BLaER1 treated with 17β-estradiol and CSF1 and Interleukin-3, amounts not matched to agents 10 nM and 100 nM (cell line): ENCODE measurements around the gene DDB1.
A peak's percentile ranks its signal among the peaks of the same experiment; 100 is the strongest.

Experiments
- H3K27ac ChIP-seq, 11 experiments: shearing (Covaris generic); formaldehyde crosslinking; 2 replicates each; pipeline ENCODE4 v1.8.1; 2022
- H3K27me3 ChIP-seq, 11 experiments: shearing (Covaris generic); formaldehyde crosslinking; 2 replicates each; pipeline ENCODE4 v1.8.1; 2022
- H3K36me3 ChIP-seq, 11 experiments: shearing (Covaris generic); formaldehyde crosslinking; 2 replicates each; pipeline ENCODE4 v1.8.1; 2022
- H3K4me1 ChIP-seq, 10 experiments: shearing (Covaris generic); formaldehyde crosslinking; 2 replicates each; pipeline ENCODE4 v1.8.1; 2022
- H3K4me2 ChIP-seq, 11 experiments: shearing (Covaris generic); formaldehyde crosslinking; 2 replicates each; pipeline ENCODE4 v1.8.1; 2022
- H3K4me3 ChIP-seq, 10 experiments: shearing (Covaris generic); formaldehyde crosslinking; 2 replicates each; pipeline ENCODE4 v1.8.1; 2022
- H3K9ac ChIP-seq, 11 experiments: shearing (Covaris generic); formaldehyde crosslinking; 2 replicates each; pipeline ENCODE4 v1.8.1; 2022
- H3K9me3 ChIP-seq, 11 experiments: shearing (Covaris generic); formaldehyde crosslinking; replicated peaks in 1 of 11; 2 replicates each; pipeline ENCODE4 v1.8.1; 2022
- H4K20me1 ChIP-seq, 11 experiments: shearing (Covaris generic); formaldehyde crosslinking; 2 replicates each; pipeline ENCODE4 v1.8.1; 2022
- Cebpa-rat ChIP-seq, 11 experiments: shearing (Covaris generic); IDR thresholded peaks; 2 replicates each; pipeline ENCODE4 v1.8.1; 2022

Gene DDB1

DNA sequence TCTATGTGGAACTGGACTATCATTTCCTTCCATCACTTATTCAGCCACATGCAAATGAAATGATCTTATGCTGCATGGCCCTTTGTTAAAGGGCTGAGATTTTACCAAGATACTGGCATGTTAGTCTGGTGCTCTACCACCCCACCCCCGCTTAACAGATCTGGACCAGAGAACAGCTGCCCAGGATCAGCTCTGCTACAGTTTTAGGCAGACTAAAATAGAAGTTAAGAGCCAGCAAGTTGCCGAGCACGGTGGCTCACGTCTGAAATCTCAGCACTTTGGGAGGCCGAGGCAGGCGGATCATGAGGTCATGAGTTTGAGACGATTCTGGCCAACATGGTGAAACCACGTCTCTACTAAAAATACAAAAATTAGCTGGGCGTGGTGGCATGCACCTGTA lies 4.6 kb downstream of the DDB1 start:
- no peak overlapping the region for H3K4me2 ChIP-seq
- peaks cover 75 to 82% (median 79%) of the 10 kb centered on the region in 11 experiments for H3K36me3 ChIP-seq
- no peak overlapping the region for H3K9ac ChIP-seq
- H3K27me3 ChIP-seq = no peaks in the 10 kb centered on the region
- H3K4me1 ChIP-seq = peaks cover 16 to 28% (median 18%) of the 10 kb centered on the region in 10 experiments
- no peak overlapping the region for H3K27ac ChIP-seq
- TF ChIP-seq Cebpa-rat (IDR thresholded peaks at IDR 0.05) = no peak
- H4K20me1 ChIP-seq = peaks cover 49 to 94% (median 71%) of the 10 kb centered on the region in 11 experiments; a peak in 19 of 22 replicates
- no peak overlapping the region for H3K4me3 ChIP-seq
- no peaks in the 10 kb centered on the region for H3K9me3 ChIP-seq

DNA sequence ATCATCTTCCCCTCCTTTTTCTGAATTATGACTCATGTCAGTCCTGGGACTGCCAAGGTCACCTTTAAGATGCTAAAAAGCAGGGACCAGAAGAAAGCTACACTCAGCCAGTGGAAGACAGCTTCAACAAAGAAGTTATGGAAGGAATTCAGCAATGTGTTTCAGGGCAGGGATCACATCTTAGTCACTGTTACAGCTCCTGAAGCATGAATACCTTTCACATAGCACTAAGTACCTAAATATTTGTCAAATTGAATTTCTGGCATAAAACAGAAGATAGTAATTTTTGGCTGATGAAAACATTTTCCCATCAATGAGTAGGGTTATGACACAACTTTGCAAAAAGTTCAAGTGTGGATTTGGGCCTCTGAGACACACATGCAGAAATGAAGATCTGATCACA lies 5.2 kb downstream of the DDB1 start:
- Histone ChIP-seq H3K9me3 (no peaks in the 10 kb centered on the region), H3K27ac (no peak overlapping the region), H3K27me3 (no peaks in the 10 kb centered on the region), H3K4me2 (no peak overlapping the region), H3K4me3 (no peak overlapping the region), H3K36me3 (peaks cover 81 to 89% (median 86%) of the 10 kb centered on the region in 11 experiments), H4K20me1 (peaks cover 49 to 98% (median 70%) of the 10 kb centered on the region in 11 experiments; a peak in 19 of 22 replicates), H3K9ac (peak overlapping the region in 2 of 11 experiments; percentile 3 to 20; a peak in 1 of 22 replicates), H3K4me1 (peaks cover 15 to 28% (median 17%) of the 10 kb centered on the region in 10 experiments)
- no peak for TF ChIP-seq Cebpa-rat (IDR thresholded peaks at IDR 0.05)

DNA sequence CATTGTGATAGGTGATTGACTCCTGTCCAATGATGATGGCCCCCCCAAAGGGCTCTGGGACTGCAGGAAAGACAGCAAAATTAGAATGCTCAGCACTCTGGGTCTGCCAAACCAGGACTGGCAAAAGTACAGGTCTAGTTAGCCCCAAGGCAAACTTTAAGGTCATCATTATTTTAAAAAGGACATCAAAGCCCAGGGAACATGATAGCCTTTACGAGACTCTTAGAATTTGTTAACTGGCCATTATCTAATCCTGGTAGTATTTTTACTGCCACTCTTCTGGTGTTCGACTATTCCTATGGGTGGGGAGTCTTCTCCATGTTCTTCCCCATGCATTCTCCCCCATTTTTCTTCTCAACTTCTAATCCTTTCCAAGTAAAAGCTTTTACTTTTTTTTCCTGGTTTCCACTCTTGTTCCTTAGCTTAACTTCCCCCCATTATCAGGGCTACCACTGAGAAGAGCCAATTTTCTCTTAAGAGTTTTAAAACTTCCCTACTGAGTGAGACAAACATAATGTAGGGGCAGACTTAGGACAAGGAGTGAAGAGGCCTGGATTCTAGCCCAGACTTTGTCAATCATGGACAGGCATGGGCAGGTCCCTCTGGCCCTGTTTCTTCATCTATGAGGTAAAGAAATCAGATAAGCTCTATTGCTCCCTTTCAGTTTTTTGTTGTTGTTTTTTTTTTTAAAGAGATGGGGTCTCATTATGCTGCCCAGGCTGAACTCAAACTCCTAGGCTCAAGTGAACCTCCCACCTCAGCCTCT lies 7.1 kb downstream of the DDB1 start:
- Histone ChIP-seq H4K20me1 (peaks cover 40 to 89% (median 58%) of the 10 kb centered on the region in 11 experiments; a peak in 19 of 22 replicates), H3K9ac (peak overlapping the region in 4 of 11 experiments; percentile 5 to 34 (median 12); a peak in 1 of 22 replicates), H3K4me1 (peaks cover 2 to 15% (median 4%) of the 10 kb centered on the region in 10 experiments; a peak in 18 of 20 replicates), H3K36me3 (peaks cover 98 to 100% (median 100%) of the 10 kb centered on the region in 11 experiments), H3K27ac (no peak overlapping the region), H3K9me3 (no peaks in the 10 kb centered on the region), H3K27me3 (no peaks in the 10 kb centered on the region), H3K4me2 (no peak overlapping the region), H3K4me3 (no peak overlapping the region)
- no peak for TF ChIP-seq Cebpa-rat (IDR thresholded peaks at IDR 0.05)

DNA sequence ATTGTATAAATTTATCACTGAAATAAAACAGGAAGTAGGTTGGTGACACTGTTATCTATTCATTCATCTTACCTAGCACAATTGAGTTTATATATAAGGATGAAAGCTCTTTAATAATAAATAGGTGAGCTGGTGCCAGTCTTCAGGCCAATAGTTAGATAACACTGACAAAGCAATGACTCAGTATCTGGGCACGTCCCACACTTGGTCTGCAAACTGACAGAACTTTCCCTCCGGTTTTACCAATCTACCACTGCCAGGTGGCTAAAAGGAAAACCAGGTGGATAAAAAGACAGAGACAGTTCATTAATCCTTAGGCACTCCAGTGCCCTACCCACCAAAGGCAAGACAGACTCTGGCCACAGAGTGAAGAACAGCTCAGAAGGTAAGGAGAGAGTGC lies 17.6 kb downstream of the DDB1 start:
- peaks cover 96 to 100% (median 98%) of the 10 kb centered on the region in 11 experiments for H3K36me3 ChIP-seq
- peaks cover 0 to 57% (median 11%) of the 10 kb centered on the region in 11 experiments; a peak in 13 of 22 replicates for H4K20me1 ChIP-seq
- H3K9me3 ChIP-seq = no peaks in the 10 kb centered on the region
- no peak overlapping the region for H3K4me3 ChIP-seq
- H3K27me3 ChIP-seq = no peaks in the 10 kb centered on the region
- no peaks in the 10 kb centered on the region for H3K4me1 ChIP-seq
- H3K4me2 ChIP-seq = no peak overlapping the region
- H3K27ac ChIP-seq = no peak overlapping the region
- no peak for TF ChIP-seq Cebpa-rat (IDR thresholded peaks at IDR 0.05)
- H3K9ac ChIP-seq = no peak overlapping the region

DNA sequence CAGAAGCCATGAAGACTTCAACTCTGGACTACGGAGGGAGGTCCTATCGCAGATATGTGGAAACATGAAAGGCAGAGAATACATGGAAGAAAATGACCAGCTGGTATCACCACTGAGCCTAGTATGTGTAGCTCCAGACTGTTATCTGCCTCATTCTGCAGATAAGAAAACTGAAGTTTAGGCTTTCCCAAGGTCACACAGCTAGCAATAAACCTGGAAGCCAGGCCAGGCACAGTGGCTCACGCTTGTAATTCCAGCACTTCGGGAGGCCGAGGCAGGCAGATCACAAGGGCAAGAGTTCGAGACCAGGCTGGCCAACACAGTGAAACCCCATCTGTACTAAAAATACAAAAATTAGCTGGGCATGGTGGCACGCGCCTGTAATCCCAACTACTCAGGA lies 22.2 kb downstream of the DDB1 start:
- no peak overlapping the region for H3K9ac ChIP-seq
- no peak overlapping the region for H3K4me3 ChIP-seq
- no peaks in the 10 kb centered on the region for H3K9me3 ChIP-seq
- H3K4me2 ChIP-seq = no peak overlapping the region
- H4K20me1 ChIP-seq = peaks cover 0 to 69% (median 38%) of the 10 kb centered on the region in 11 experiments; a peak in 18 of 22 replicates
- no peaks in the 10 kb centered on the region for H3K27me3 ChIP-seq
- H3K36me3 ChIP-seq = peaks cover 99 to 100% (median 100%) of the 10 kb centered on the region in 11 experiments
- no peak for TF ChIP-seq Cebpa-rat (IDR thresholded peaks at IDR 0.05)
- H3K4me1 ChIP-seq = no peaks in the 10 kb centered on the region
- no peak overlapping the region for H3K27ac ChIP-seq

DNA sequence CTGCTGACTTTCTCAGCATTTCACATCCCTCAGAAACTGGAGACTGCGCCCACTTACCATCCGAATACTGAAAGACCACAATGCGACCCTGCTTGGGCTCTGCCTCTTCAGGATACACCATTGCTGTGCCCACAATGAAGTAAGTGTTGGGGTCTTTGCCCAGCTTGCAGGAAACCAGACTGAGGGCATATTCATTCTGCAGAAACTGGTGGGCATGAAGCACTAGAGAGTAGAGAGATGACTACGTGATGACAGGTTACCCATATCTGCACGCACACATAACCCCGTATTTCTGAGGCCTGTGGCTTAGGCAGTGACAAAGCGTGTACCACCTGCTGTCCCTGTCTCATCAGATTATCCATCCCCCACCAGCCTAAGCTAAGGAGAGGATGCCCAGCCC lies 23.2 kb downstream of the DDB1 start:
- Histone ChIP-seq H3K4me2 (no peak overlapping the region), H3K27me3 (no peaks in the 10 kb centered on the region), H3K27ac (no peak overlapping the region), H4K20me1 (peaks cover 0 to 73% (median 47%) of the 10 kb centered on the region in 11 experiments; a peak in 18 of 22 replicates), H3K36me3 (peaks cover 99 to 100% (median 100%) of the 10 kb centered on the region in 11 experiments), H3K4me3 (no peak overlapping the region), H3K4me1 (no peaks in the 10 kb centered on the region), H3K9me3 (no peaks in the 10 kb centered on the region), H3K9ac (no peak overlapping the region)
- no peak for TF ChIP-seq Cebpa-rat (IDR thresholded peaks at IDR 0.05)

DNA sequence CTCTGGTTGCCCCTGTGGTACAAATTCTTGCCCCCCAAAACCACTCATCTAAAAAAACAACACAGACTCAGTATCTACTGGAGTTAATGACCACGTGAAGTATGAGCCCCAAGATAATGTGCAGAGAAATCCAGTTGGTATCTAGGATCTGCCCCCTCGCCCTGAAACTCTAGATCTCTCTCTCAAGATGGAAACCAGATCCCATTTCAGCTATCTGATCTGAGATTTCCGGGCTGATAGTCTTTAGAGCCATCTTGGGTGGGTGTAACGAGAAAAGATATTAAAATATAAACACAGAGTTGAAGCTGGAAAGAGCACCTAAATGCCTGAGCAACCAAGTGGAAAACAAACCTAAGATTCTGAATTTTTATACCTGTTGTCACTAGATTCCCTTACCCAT lies 23.8 kb downstream of the DDB1 start:
- H3K9me3 ChIP-seq = no peaks in the 10 kb centered on the region
- no peak for TF ChIP-seq Cebpa-rat (IDR thresholded peaks at IDR 0.05)
- H3K27me3 ChIP-seq = no peaks in the 10 kb centered on the region
- no peak overlapping the region for H3K4me2 ChIP-seq
- no peak overlapping the region for H3K4me3 ChIP-seq
- H4K20me1 ChIP-seq = peaks cover 0 to 79% (median 53%) of the 10 kb centered on the region in 11 experiments; a peak in 18 of 22 replicates
- H3K36me3 ChIP-seq = peaks cover 99 to 100% (median 100%) of the 10 kb centered on the region in 11 experiments
- no peak overlapping the region for H3K9ac ChIP-seq
- H3K4me1 ChIP-seq = no peaks in the 10 kb centered on the region
- no peak overlapping the region for H3K27ac ChIP-seq

DNA sequence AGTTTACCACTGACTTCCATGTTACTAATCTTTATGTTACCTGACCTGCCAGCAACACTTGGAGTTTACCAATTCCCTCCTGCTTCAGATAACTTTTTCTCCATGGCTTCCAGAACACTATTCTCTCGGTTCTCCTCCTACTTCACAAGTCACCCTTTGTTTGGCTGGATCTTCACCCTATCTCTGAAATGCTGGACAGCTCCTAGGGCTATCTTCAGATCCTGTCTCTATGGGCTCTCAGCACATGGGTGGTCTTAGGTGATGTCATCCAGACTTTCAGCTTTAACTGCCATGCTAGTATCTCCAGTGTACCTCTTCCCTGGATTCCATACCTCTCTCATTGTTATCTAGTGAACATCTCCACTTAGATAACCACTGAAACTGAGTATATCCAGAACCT lies 25.6 kb downstream of the DDB1 start:
- Histone ChIP-seq H3K4me2 (no peak overlapping the region), H3K9me3 (no peaks in the 10 kb centered on the region), H3K27ac (no peak overlapping the region), H4K20me1 (peaks cover 0 to 94% (median 60%) of the 10 kb centered on the region in 11 experiments; a peak in 18 of 22 replicates), H3K4me3 (no peak overlapping the region), H3K27me3 (no peaks in the 10 kb centered on the region), H3K36me3 (peaks cover 99 to 100% (median 100%) of the 10 kb centered on the region in 11 experiments), H3K9ac (no peak overlapping the region), H3K4me1 (0 out of 20 replicates have a peak, but pooled peaks cover 0 to 6% (median 0%) of the 10 kb centered on the region in 10 experiments)
- no peak for TF ChIP-seq Cebpa-rat (IDR thresholded peaks at IDR 0.05)

DNA sequence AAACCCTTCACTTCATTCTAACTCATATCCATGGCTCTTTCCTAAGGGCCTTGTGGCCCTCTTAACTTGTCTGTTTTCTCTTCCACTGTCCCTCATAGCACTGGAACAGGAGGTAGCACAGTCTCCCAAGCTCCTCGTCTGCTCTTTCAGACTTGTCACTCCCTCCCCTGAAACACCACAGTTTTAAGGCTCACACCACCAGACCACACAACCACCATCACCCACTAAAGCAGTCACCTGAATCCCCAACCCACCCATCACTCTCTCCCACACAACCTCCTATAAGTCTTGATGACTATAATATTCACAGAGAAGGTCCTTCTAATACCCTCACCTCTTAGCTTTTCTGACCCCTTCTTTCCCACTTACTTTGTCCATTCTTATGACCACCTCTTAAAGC lies 26.7 kb downstream of the DDB1 start:
- no peak overlapping the region for H3K4me2 ChIP-seq
- H4K20me1 ChIP-seq = peaks cover 0 to 90% (median 55%) of the 10 kb centered on the region in 11 experiments; a peak in 18 of 22 replicates
- H3K9me3 ChIP-seq = no peaks in the 10 kb centered on the region
- H3K4me1 ChIP-seq = 0 out of 20 replicates have a peak, but pooled peaks cover 0 to 6% (median 0%) of the 10 kb centered on the region in 10 experiments
- no peak overlapping the region for H3K9ac ChIP-seq
- peaks cover 99 to 100% (median 100%) of the 10 kb centered on the region in 11 experiments for H3K36me3 ChIP-seq
- no peak overlapping the region for H3K4me3 ChIP-seq
- no peak for TF ChIP-seq Cebpa-rat (IDR thresholded peaks at IDR 0.05)
- no peak overlapping the region for H3K27ac ChIP-seq
- H3K27me3 ChIP-seq = no peaks in the 10 kb centered on the region
